Astrocyte (in vitro differentiated cells and primary cell): ENCODE data around the gene CDT1.

Experiments used
- EZH2 ChIP-seq: IDR thresholded peaks from 2 replicates; pipeline ENCODE4 v1.6.1; 2012; ENCODE audit warnings: mild to moderate bottlenecking, low read length, inconsistent platforms; ENCODE audit not compliant: insufficient read depth
- TF ChIP-seq, protein P1 (sequence below): IDR thresholded peaks from 2 replicates; pipeline ENCODE4 v1.5.1; 2011; ENCODE audit warnings: low read depth, mild to moderate bottlenecking, inconsistent platforms, low read length, moderate library complexity; ENCODE audit not compliant: insufficient read depth

DNA sequence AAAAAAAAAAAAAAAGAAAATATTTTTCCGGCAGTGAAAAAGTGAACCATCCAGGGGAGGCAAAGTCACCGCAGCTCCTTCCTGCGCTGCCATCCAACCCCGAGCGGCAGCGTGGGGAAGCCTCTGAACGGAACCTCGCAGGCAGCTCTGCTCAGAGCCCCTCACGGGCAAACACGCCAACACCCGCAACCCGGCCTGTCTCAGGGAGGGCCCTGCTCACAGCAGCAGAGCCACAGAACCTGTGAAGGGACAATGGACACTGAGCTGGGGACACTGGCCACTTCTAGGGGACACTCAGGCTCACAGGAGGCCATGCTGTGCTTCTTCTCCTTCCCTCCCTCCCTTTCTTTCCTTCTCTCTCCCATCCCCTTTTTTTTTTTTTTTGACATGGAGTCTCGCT, 29.5 kb downstream of the CDT1 start:
- TF ChIP-seq, protein P1, sequence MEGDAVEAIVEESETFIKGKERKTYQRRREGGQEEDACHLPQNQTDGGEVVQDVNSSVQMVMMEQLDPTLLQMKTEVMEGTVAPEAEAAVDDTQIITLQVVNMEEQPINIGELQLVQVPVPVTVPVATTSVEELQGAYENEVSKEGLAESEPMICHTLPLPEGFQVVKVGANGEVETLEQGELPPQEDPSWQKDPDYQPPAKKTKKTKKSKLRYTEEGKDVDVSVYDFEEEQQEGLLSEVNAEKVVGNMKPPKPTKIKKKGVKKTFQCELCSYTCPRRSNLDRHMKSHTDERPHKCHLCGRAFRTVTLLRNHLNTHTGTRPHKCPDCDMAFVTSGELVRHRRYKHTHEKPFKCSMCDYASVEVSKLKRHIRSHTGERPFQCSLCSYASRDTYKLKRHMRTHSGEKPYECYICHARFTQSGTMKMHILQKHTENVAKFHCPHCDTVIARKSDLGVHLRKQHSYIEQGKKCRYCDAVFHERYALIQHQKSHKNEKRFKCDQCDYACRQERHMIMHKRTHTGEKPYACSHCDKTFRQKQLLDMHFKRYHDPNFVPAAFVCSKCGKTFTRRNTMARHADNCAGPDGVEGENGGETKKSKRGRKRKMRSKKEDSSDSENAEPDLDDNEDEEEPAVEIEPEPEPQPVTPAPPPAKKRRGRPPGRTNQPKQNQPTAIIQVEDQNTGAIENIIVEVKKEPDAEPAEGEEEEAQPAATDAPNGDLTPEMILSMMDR: no peak
- TF ChIP-seq EZH2: no peak
